ENCODE measurements around the gene LYZL1. TPM values are rescaled to one million over a fixed set of nuclear protein-coding genes. Genes with fewer than 3 reads are reported as not detected.

LYZL1 gene
- total RNA-seq, 1 experiment from 2014 or later, result not detected

- TF ChIP-seq AFF4 (CRISPR knock-in tag; IDR thresholded peaks at IDR 0.05; ENCODE audit: borderline replicate concordance) (no peak), TCF7 (CRISPR knock-in tag; IDR thresholded peaks at IDR 0.05; ENCODE audit: low read depth) (no peak), FOXK1 (CRISPR knock-in tag; IDR thresholded peaks at IDR 0.05) (no peak), USF1 (CRISPR knock-in tag; IDR thresholded peaks at IDR 0.05) (no peak), HMGA2 (CRISPR knock-in tag; IDR thresholded peaks at IDR 0.05) (no peak), GTF2I (CRISPR knock-in tag; conservative IDR thresholded peaks at IDR 0.05) (no peak), CREB1 (CRISPR knock-in tag; IDR thresholded peaks at IDR 0.05) (no peak), ZNF423 (CRISPR knock-in tag; IDR thresholded peaks at IDR 0.05) (no peak), JUN (CRISPR knock-in tag; IDR thresholded peaks at IDR 0.05) (no peak), NR3C1 (CRISPR knock-in tag; conservative IDR thresholded peaks at IDR 0.05; ENCODE audit: low read depth) (no peak), ZNF138 (CRISPR knock-in tag; conservative IDR thresholded peaks at IDR 0.05) (no peak), CTCF (IDR thresholded peaks at IDR 0.05) (no peak), CBFB (CRISPR knock-in tag; IDR thresholded peaks at IDR 0.05; ENCODE audit: low read depth) (no peak)
These were observed 38.9 kb downstream of the LYZL1 start (continued) for GRCh38 chr10:29327746-29328102.

- ChIA-PET POLR2A (no interaction called here), CTCF (no interaction called here)
- no peak for DNase-seq (ENCODE audit: low spot score)
- no peak overlapping the region for H3K4me3 Mint-ChIP-seq
- TF ChIP-seq HMGXB4 (CRISPR knock-in tag; IDR thresholded peaks at IDR 0.05) (no peak), TEAD4 (CRISPR knock-in tag; IDR thresholded peaks at IDR 0.05) (no peak), NR3C1 (CRISPR knock-in tag; conservative IDR thresholded peaks at IDR 0.05; ENCODE audit: low read depth) (no peak), NR2C2 (CRISPR knock-in tag; IDR thresholded peaks at IDR 0.05) (no peak), MXD4 (CRISPR knock-in tag; IDR thresholded peaks at IDR 0.05; ENCODE audit: borderline replicate concordance) (no peak)
- peaks cover 12% of the 10 kb centered on the region for H3K4me1 Mint-ChIP-seq
- H3K9me3 Mint-ChIP-seq, result 0 out of 2 replicates have a peak, but pooled peaks cover 11% of the 10 kb centered on the region
- H3K36me3 Mint-ChIP-seq, result no peaks in the 10 kb centered on the region
- ATAC-seq, result no peak
- H3K27ac Mint-ChIP-seq, result no peak overlapping the region
- H3K27me3 Mint-ChIP-seq (ENCODE audit: low read depth), result no peaks in the 10 kb centered on the region
These were observed 40.1 kb downstream of the LYZL1 start for GRCh38 chr10:29328983-29329382.

- POLR2A ChIA-PET, result no interaction called here
- no peaks in the 10 kb centered on the region; the same call in 1 of the 2 replicates for H3K36me3 Mint-ChIP-seq
- H3K4me3 Mint-ChIP-seq, result no peak overlapping the region
- DNase-seq (ENCODE audit: low spot score) (no peak), ATAC-seq (no peak)
- H3K9me3 Mint-ChIP-seq, result 0 out of 2 replicates have a peak, but pooled peaks cover 11% of the 10 kb centered on the region
- H3K27ac Mint-ChIP-seq, result no peak overlapping the region
- CTCF ChIA-PET, result no interaction called here
- peaks cover 9% of the 10 kb centered on the region for H3K4me1 Mint-ChIP-seq
- H3K27me3 Mint-ChIP-seq (ENCODE audit: low read depth), result no peaks in the 10 kb centered on the region
- TF ChIP-seq FOXJ3 (CRISPR knock-in tag; IDR thresholded peaks at IDR 0.05; ENCODE audit: borderline replicate concordance), result no peak
- no peak for TF ChIP-seq ZNF532 (CRISPR knock-in tag; IDR thresholded peaks at IDR 0.05; ENCODE audit: borderline replicate concordance)
- no peak for TF ChIP-seq HMGXB4 (CRISPR knock-in tag; IDR thresholded peaks at IDR 0.05)
- TF ChIP-seq CREM (CRISPR knock-in tag; IDR thresholded peaks at IDR 0.05), result no peak
- TF ChIP-seq ZNF263 (CRISPR knock-in tag; IDR thresholded peaks at IDR 0.05; ENCODE audit: low read depth), result no peak
These were observed 40.5 kb downstream of the LYZL1 start for GRCh38 chr10:29329420-29329819.
